ENCODE results near the gene ZNF324.

GRCh38 chr19:58455306-58455705, 11.6 kb upstream of the ZNF324 start:
- TF ChIP-seq POLR2AphosphoS5 (IDR thresholded peaks at IDR 0.05) (no peak), CTCF (IDR thresholded peaks at IDR 0.05 in 8 of 11, conservative IDR thresholded peaks at IDR 0.05 in 3 of 11) (no peak), POLR2A (IDR thresholded peaks at IDR 0.05) (no peak)
